Measurements from ENCODE around the gene TAAR1.
"Not testable (repeated sequence)": the region's sequence is repeated elsewhere in the genome, so short reads cannot be mapped to it uniquely, and the experiment has no call there.

TAAR1 gene

GRCh38 chr6:132661906-132662305 is 2.9 kb upstream of the TAAR1 start:
- Histone ChIP-seq H3K4me1 (ENCODE audit: control insufficient read depth, insufficient read depth, low read length, poor library complexity, severe bottlenecking) (no peaks in the 10 kb centered on the region), H3K36me3 (ENCODE audit: control insufficient read depth, insufficient read depth, low read length) (no peaks in the 10 kb centered on the region), H3K9me3 (ENCODE audit: control insufficient read depth, low read length) (no peaks in the 10 kb centered on the region), H3K27ac (ENCODE audit: low read depth, low read length, severe bottlenecking) (no peak overlapping the region), H3K4me3 (ENCODE audit: extremely low read depth, insufficient read depth, low read length, poor library complexity, severe bottlenecking) (no peak overlapping the region)
- no CpG with 5 or more reads among the region's 4 CpGs for WGBS, 2 experiments (ENCODE audit: insufficient coverage in 2 of 2)

GRCh38 chr6:132651062-132651461 is 7.9 kb downstream of the TAAR1 start:
- no peaks in the 10 kb centered on the region for H3K9me3 ChIP-seq (ENCODE audit: control insufficient read depth, low read length)
- 80 to 87% methylated on average over 1 to 3 of the region's 3 CpGs for WGBS, 2 experiments (ENCODE audit: insufficient coverage in 2 of 2)
- peaks cover 12% of the 10 kb centered on the region for H3K4me1 ChIP-seq (ENCODE audit: control insufficient read depth, insufficient read depth, low read length, poor library complexity, severe bottlenecking)
- no peak overlapping the region for H3K4me3 ChIP-seq (ENCODE audit: extremely low read depth, insufficient read depth, low read length, poor library complexity, severe bottlenecking)
- H3K27ac ChIP-seq (ENCODE audit: low read depth, low read length, severe bottlenecking), result no peak overlapping the region
- no peaks in the 10 kb centered on the region for H3K36me3 ChIP-seq (ENCODE audit: control insufficient read depth, insufficient read depth, low read length)

GRCh38 chr6:132650429-132650828 is 8.6 kb downstream of the TAAR1 start:
- H3K4me3 ChIP-seq (ENCODE audit: extremely low read depth, insufficient read depth, low read length, poor library complexity, severe bottlenecking), result no peak overlapping the region
- H3K9me3 ChIP-seq (ENCODE audit: control insufficient read depth, low read length), result no peaks in the 10 kb centered on the region
- H3K4me1 ChIP-seq (ENCODE audit: control insufficient read depth, insufficient read depth, low read length, poor library complexity, severe bottlenecking), result peaks cover 12% of the 10 kb centered on the region
- 94 to 100% methylated on average over 1 of the region's 1 CpG for WGBS, 2 experiments (ENCODE audit: insufficient coverage in 2 of 2)
- no peak overlapping the region for H3K27ac ChIP-seq (ENCODE audit: low read depth, low read length, severe bottlenecking)
- H3K36me3 ChIP-seq (ENCODE audit: control insufficient read depth, insufficient read depth, low read length), result no peaks in the 10 kb centered on the region

- H3K9me3 ChIP-seq (ENCODE audit: control insufficient read depth, low read length), result no peaks in the 10 kb centered on the region
- H3K36me3 ChIP-seq (ENCODE audit: control insufficient read depth, insufficient read depth, low read length), result no peaks in the 10 kb centered on the region
- no peak overlapping the region for H3K4me3 ChIP-seq (ENCODE audit: extremely low read depth, insufficient read depth, low read length, poor library complexity, severe bottlenecking)
- no peak overlapping the region for H3K27ac ChIP-seq (ENCODE audit: low read depth, low read length, severe bottlenecking)
- H3K4me1 ChIP-seq (ENCODE audit: control insufficient read depth, insufficient read depth, low read length, poor library complexity, severe bottlenecking), result peaks cover 12% of the 10 kb centered on the region
- WGBS, 2 experiments (ENCODE audit: insufficient coverage in 2 of 2), result 86 to 95% methylated on average over 2 of the region's 2 CpGs
Measured at GRCh38 chr6:132648828-132649227, 10.2 kb downstream of the TAAR1 start.

GRCh38 chr6:132648356-132648755 is 10.6 kb downstream of the TAAR1 start:
- no peaks in the 10 kb centered on the region for H3K36me3 ChIP-seq (ENCODE audit: control insufficient read depth, insufficient read depth, low read length)
- H3K9me3 ChIP-seq (ENCODE audit: control insufficient read depth, low read length), result no peaks in the 10 kb centered on the region
- H3K4me3 ChIP-seq (ENCODE audit: extremely low read depth, insufficient read depth, low read length, poor library complexity, severe bottlenecking), result no peak overlapping the region
- H3K27ac ChIP-seq (ENCODE audit: low read depth, low read length, severe bottlenecking), result no peak overlapping the region
- 100% methylated on average over 2 of the region's 2 CpGs; no CpG with 5 or more reads in 1 of the 2 experiments for WGBS, 2 experiments (ENCODE audit: insufficient coverage in 2 of 2)
- peaks cover 12% of the 10 kb centered on the region for H3K4me1 ChIP-seq (ENCODE audit: control insufficient read depth, insufficient read depth, low read length, poor library complexity, severe bottlenecking)

GRCh38 chr6:132643547-132643946 is 15.4 kb downstream of the TAAR1 start:
- Histone ChIP-seq H3K4me3 (ENCODE audit: extremely low read depth, insufficient read depth, low read length, poor library complexity, severe bottlenecking) (no peak overlapping the region), H3K27ac (ENCODE audit: low read depth, low read length, severe bottlenecking) (no peak overlapping the region), H3K9me3 (ENCODE audit: control insufficient read depth, low read length) (no peaks in the 10 kb centered on the region), H3K36me3 (ENCODE audit: control insufficient read depth, insufficient read depth, low read length) (no peaks in the 10 kb centered on the region), H3K4me1 (ENCODE audit: control insufficient read depth, insufficient read depth, low read length, poor library complexity, severe bottlenecking) (peaks cover 3% of the 10 kb centered on the region)
- 82 to 93% methylated on average over 3 of the region's 3 CpGs for WGBS, 2 experiments (ENCODE audit: insufficient coverage in 2 of 2)

- H3K36me3 ChIP-seq (ENCODE audit: control insufficient read depth, insufficient read depth, low read length); H3K4me1 ChIP-seq (ENCODE audit: control insufficient read depth, insufficient read depth, low read length, poor library complexity, severe bottlenecking): not testable (repeated sequence)
- WGBS, 2 experiments (ENCODE audit: insufficient coverage in 2 of 2), result 60% methylated on average over 1 of the region's 1 CpG; no CpG with 5 or more reads in 1 of the 2 experiments
Measured at GRCh38 chr6:132637135-132637534, 21.8 kb downstream of the TAAR1 start.

GRCh38 chr6:132635906-132636305 is 23.1 kb downstream of the TAAR1 start:
- 100% methylated on average over 1 of the region's 3 CpGs for WGBS, 2 experiments (ENCODE audit: insufficient coverage in 2 of 2)

More at GRCh38 chr6:132637135-132637534, 21.8 kb downstream of the TAAR1 start:
- H3K27ac ChIP-seq (ENCODE audit: low read depth, low read length, severe bottlenecking); H3K9me3 ChIP-seq (ENCODE audit: control insufficient read depth, low read length); H3K4me3 ChIP-seq (ENCODE audit: extremely low read depth, insufficient read depth, low read length, poor library complexity, severe bottlenecking): not testable (repeated sequence)

GRCh38 chr6:132635288-132635687 is 23.7 kb downstream of the TAAR1 start:
- WGBS, 2 experiments (ENCODE audit: insufficient coverage in 2 of 2), result 68 to 84% methylated on average over 3 of the region's 3 CpGs
- H3K9me3 ChIP-seq (ENCODE audit: control insufficient read depth, low read length); H3K4me1 ChIP-seq (ENCODE audit: control insufficient read depth, insufficient read depth, low read length, poor library complexity, severe bottlenecking); H3K27ac ChIP-seq (ENCODE audit: low read depth, low read length, severe bottlenecking); H3K4me3 ChIP-seq (ENCODE audit: extremely low read depth, insufficient read depth, low read length, poor library complexity, severe bottlenecking); H3K36me3 ChIP-seq (ENCODE audit: control insufficient read depth, insufficient read depth, low read length): not testable (repeated sequence)

More at GRCh38 chr6:132635906-132636305, 23.1 kb downstream of the TAAR1 start:
- not testable (repeated sequence) for H3K27ac ChIP-seq (ENCODE audit: low read depth, low read length, severe bottlenecking); H3K9me3 ChIP-seq (ENCODE audit: control insufficient read depth, low read length); H3K36me3 ChIP-seq (ENCODE audit: control insufficient read depth, insufficient read depth, low read length); H3K4me3 ChIP-seq (ENCODE audit: extremely low read depth, insufficient read depth, low read length, poor library complexity, severe bottlenecking); H3K4me1 ChIP-seq (ENCODE audit: control insufficient read depth, insufficient read depth, low read length, poor library complexity, severe bottlenecking)

- Histone ChIP-seq H3K36me3 (ENCODE audit: control insufficient read depth, insufficient read depth, low read length) (no peaks in the 10 kb centered on the region), H3K4me1 (ENCODE audit: control insufficient read depth, insufficient read depth, low read length, poor library complexity, severe bottlenecking) (no peaks in the 10 kb centered on the region), H3K4me3 (ENCODE audit: extremely low read depth, insufficient read depth, low read length, poor library complexity, severe bottlenecking) (no peak overlapping the region), H3K27ac (ENCODE audit: low read depth, low read length, severe bottlenecking) (no peak overlapping the region), H3K9me3 (ENCODE audit: control insufficient read depth, low read length) (no peaks in the 10 kb centered on the region)
- 88 to 89% methylated on average over 2 to 3 of the region's 4 CpGs for WGBS, 2 experiments (ENCODE audit: insufficient coverage in 2 of 2)
Measured at GRCh38 chr6:132634796-132635195, 24.2 kb downstream of the TAAR1 start.

- Histone ChIP-seq H3K36me3 (ENCODE audit: control insufficient read depth, insufficient read depth, low read length) (no peaks in the 10 kb centered on the region), H3K4me1 (ENCODE audit: control insufficient read depth, insufficient read depth, low read length, poor library complexity, severe bottlenecking) (no peaks in the 10 kb centered on the region), H3K27ac (ENCODE audit: low read depth, low read length, severe bottlenecking) (no peak overlapping the region), H3K4me3 (ENCODE audit: extremely low read depth, insufficient read depth, low read length, poor library complexity, severe bottlenecking) (no peak overlapping the region), H3K9me3 (ENCODE audit: control insufficient read depth, low read length) (no peaks in the 10 kb centered on the region)
- 90 to 92% methylated on average over 1 to 2 of the region's 2 CpGs for WGBS, 2 experiments (ENCODE audit: insufficient coverage in 2 of 2)
Measured at GRCh38 chr6:132633362-132633761, 25.6 kb downstream of the TAAR1 start.

All from mesodermal cell (in vitro differentiated cells).